GM19099 (cell line): ENCODE data around the gene ADIG.

Experiments
- POLR2A ChIP-seq: IDR thresholded peaks from 3 replicates; pipeline ENCODE4 v1.6.1; 2011; ENCODE audit warnings: low read depth; ENCODE audit not compliant: insufficient read length; ENCODE audit errors: extremely low read depth

Gene ADIG

DNA sequence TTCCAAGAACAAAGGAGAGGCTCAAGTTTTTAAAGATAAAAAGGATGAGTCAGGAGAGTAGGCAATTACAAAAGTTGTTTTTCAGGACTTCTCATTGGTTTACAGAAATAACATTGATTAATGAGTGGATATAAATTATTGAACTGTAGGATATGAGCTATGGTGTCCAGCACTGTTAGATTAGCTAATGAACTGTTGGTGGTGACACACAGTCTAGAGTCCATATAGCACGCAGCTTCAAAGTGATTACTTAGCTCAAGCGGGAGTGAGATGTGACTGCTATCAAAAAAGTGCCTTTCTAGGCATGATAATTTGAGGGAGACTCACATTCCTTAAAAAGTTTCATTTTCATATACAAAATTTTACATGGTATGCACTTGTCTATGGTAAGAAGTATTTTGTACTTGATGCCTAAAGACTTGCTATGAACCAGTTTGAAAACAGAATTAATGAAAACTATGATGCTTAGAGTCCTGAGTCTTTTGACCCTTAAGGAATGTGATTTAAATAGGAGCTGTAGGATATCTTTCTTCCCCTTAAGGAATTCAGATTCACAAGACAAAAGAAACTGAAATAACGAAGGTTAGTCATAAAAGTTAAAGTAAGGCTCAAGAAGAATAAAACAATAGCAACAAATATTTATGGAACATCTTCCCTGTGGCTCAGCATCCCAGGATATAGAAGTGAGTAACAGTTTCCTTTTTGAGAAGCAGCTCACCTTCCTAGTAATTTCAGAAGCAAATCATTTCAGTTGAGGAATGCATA, 22.2 kb upstream of the ADIG start:
- no peak for TF ChIP-seq POLR2A

DNA sequence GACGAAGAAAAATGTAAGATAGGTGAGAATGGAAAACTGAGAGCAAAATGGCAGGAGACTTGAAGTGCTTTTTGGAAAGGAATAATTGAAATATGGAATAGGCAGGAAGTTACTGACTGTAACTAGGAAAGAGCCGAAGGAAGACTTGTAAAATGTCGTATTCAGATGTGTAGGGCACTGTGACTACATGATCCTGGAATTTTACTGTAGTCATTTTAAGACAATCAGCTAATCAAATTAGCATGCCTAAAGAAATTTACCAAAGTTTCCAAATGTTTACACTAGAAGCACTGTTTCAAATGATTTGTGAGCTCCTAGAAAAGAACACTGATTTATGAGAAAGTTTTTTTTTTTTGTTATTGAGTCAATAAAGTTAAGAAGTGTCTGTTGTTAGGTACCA, 21.2 kb upstream of the ADIG start:
- no peak for TF ChIP-seq POLR2A

- TF ChIP-seq POLR2A: no peak
Observed at GRCh38 chr20:38563802-38564431, 17.1 kb upstream of the ADIG start.

DNA sequence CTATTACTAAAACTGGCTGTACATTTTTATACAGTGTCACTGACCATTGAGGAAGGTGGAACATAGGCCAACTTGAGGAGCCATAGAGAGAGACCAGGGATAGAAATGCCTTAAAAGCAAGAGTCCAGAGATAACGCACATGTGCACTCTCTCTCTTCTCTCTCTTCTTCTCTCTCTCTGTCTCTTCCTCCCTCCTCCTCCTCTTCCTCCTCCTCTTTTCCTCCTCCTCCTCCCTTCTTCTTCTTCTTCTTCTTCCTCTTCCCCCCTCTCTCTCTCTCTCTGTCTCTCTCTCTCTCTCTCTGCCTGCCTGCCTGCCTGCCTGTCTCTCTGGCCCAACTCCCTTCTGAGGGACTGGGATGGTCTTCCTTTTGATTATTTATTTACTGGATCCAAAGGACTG, 16.3 kb upstream of the ADIG start:
- no peak for TF ChIP-seq POLR2A

GRCh38 chr20:38566036-38566598, 14.9 kb upstream of the ADIG start:
- TF ChIP-seq POLR2A: no peak

DNA sequence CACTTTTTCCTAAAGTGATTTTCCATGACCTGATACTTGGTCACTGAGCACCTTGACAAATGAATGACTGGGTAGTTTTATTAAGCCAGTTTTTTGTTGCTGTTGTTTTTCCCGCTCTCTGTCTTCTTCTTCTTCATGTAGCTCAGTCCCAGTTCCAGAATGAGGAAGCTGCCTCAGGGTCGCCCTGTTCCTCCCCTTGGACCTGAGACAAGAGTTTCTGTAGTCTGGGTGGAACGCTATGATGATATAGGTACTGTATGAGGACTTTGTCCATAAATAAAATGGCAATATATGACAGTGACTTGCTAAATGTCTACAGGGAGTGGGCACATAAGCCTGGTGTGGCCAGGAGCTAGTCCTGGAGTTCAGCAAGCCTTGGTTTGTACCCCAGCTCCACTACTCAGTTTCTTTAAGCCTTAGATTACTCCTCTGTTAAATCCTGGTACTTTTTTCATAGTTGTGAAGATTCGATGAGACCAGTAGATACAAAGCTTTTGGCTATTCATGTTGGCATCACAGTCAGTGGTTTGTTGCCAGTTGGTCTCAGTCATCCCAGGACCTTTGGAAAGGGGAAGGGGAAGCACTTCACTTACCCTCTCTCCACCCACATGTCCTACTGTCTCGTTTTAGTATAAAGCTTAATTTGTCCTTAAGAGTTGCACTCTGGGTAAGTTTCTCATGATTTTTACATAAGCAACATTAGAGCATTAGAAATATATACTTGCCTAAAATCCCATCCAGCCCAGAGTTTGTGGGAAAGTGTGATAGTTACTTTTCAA, 11.1 kb upstream of the ADIG start:
- no peak for TF ChIP-seq POLR2A

DNA sequence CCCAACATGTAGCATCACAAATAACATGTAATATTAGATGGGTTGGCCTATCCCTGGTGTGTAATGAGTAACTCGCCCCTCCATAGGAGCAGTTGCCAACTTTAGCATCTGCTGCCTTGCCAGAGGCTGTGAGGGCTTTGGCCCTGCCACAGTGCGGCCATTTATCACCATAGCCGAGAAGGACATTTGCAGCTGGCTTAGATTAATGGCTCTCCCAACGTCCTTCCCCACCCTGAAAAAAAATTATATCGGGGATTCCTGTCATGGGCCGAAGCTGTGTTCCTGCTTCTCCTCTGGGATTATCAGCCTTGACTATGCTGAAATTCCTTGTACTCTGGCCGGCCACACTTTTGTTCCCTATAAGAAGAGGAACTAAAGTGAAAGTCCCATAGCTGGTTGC, 7.6 kb upstream of the ADIG start:
- no peak for TF ChIP-seq POLR2A

DNA sequence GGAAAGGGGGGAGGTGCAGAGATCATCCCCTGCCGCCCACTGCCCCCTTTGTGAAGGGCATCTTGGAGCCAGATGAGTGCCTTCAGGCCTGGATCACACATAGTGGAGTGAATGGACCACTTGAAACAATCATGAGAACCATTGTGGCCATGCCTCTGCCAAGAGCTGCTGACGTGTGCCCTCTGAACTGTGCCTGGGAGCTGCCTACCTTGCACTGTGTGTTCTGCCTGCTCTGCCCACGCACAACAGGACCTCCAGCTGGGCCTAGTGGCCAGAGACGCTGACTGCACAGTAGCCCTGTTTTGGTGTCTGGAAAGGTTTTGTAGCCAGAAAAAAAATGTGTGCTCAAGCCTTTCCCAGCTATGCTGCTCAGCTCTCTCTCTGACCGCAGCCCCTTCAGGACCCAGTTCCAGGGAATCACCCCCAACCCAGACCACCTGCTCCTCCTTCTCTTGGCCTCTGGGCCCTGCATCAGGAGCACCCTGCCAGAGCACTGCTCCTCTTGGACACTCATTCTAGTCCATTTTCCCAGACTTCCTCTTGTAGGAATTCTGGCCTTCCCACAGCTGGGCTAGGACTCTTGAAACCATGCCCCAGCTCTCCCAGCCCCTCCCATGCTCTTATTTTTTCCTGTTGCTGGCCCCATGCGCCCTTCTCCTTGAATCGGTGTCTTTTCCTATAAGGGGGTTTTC, 1.6 kb upstream of the ADIG start:
- TF ChIP-seq POLR2A: no peak

DNA sequence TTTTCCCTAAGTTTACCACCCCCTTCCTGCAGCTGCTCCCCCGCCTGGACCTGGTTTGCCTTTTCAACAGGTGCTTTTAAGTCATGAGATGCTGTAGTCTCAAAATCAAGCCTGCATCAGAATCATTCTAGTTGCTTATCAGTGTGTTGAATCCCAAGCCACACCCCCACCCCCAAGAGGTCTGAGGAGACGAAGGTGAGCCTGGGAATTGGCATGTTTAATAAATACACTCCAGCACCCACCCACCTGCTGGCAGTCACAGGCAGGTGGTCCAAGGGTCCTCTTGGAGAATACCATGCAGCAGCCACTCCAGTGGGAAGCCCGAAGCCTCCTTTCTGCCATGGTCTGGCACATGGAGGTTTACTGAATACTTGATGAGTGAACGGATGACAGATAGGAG, 1.1 kb upstream of the ADIG start:
- TF ChIP-seq POLR2A: no peak

GRCh38 chr20:38581830-38582358, 897 bp downstream of the ADIG start:
- TF ChIP-seq POLR2A: no peak

GRCh38 chr20:38583306-38583705, 2.3 kb downstream of the ADIG start:
- TF ChIP-seq POLR2A: no peak

DNA sequence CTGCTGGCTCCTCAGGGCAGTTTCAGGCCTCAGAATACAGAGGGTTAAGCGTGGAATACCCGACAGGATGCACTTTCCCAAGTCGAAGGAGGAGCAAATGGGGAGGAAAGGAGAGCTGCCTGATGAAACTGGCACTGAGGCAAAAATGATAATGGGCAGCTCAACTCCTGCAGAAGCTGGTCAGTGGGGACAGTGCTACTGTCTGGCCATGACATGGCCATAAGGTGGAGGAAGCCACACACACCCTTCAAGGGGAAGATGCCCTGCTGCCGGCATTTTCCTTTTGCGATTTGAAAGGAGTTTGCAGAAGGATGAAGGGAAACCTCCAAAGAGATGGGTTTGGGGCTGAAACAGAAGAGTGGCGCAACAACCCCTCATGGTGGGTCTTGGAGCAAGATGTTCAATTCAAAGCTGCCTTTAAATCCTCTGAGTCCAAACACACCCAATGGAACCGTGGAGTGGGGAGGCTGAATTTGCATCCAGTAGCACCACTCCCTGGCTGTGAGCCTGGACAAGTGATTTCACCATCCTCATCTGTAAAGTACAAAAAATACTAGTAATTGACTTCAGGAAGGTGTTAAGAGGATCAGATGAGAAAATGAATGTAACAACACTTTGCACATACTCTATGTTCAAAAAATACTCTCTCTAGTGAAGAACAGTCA, 3.2 kb downstream of the ADIG start:
- no peak for TF ChIP-seq POLR2A

- TF ChIP-seq POLR2A: no peak
Observed at GRCh38 chr20:38585404-38586180, 4.6 kb downstream of the ADIG start.

DNA sequence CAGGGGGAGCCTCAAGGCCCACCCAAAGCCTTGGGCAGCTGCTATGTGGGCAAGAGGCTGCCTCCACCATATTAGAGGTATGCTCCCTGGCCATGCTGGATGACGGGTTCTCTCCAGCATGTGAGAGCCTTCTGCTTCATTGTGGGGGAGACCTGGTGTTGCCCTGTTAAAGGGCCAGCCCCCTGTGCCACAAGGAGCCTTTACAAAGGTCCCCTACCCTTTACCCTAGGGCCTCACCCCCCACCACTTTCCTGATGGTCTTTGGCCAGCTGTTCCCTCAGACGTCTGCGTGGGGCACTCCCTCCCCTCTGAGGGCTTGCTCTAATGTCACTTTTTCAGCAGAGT, 5.2 kb downstream of the ADIG start:
- no peak for TF ChIP-seq POLR2A
